NB4 (cell line): ENCODE results near the gene SCART1.
"Not testable (repeated sequence)": the region's sequence is repeated elsewhere in the genome, so short reads cannot be mapped to it uniquely, and the experiment has no call there.

Experiments
- DNase-seq: peaks from one replicate; pipeline ENCODE4 v3.0.0; 2010; ENCODE audit warnings: low read depth
- H3K4me3 ChIP-seq: one replicate; pipeline ENCODE4 v1.5.1; 2011; ENCODE audit warnings: mild to moderate bottlenecking, low read depth, low read length, moderate library complexity
- MYC ChIP-seq: IDR thresholded peaks from 2 replicates; pipeline ENCODE4 v1.6.1; 2011; ENCODE audit warnings: low read depth, low read length
- POLR2A ChIP-seq: IDR thresholded peaks from 2 replicates; pipeline ENCODE4 v1.6.1; 2011; ENCODE audit warnings: mild to moderate bottlenecking; ENCODE audit not compliant: insufficient read length; ENCODE audit errors: extremely low read depth
- TF ChIP-seq, protein P1 (sequence below): IDR thresholded peaks from one replicate; pipeline ENCODE4 v1.5.1; 2012; ENCODE audit warnings: low read depth, low read length
- TF ChIP-seq, protein P2 (sequence below): IDR thresholded peaks from 2 replicates; pipeline ENCODE4 v1.6.1; 2011; ENCODE audit warnings: low read depth, low read length

SCART1 gene

DNA sequence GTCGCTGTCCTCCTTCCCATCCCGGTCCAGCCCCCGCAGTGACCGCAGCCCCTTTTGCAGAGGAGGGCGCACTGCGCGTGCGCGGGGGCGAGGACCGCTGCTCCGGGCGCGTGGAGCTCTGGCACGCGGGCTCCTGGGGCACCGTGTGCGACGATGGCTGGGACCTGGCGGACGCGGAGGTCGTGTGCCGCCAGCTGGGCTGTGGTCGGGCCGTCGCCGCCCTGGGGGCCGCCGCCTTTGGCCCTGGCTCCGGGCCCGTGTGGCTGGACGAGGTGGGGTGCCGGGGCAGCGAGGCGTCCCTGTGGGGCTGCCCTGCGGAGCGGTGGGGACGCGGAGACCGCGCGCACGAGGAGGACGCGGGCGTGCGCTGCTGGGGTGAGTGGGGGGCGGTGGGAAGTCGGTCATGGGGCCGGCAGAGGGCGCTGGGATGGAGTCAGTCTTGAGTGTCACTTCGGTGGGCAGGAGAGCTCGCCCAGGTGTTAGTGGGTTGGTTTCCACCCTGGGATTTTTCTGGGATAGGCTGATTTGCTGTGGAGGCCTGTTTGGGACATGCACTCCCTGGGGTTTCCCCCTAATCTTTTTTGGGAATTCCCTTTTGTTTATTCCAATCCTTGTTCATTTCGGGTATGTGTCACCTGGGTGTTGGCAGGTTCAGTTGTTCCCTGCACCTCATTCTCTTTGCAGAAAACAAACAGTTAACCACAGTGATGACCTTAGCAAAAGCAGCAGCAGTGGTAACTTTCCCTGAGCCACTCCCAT is 11.6 kb downstream of the SCART1 start:
- DNase-seq = no peak
- TF ChIP-seq POLR2A = no peak
- TF ChIP-seq, protein P1, sequence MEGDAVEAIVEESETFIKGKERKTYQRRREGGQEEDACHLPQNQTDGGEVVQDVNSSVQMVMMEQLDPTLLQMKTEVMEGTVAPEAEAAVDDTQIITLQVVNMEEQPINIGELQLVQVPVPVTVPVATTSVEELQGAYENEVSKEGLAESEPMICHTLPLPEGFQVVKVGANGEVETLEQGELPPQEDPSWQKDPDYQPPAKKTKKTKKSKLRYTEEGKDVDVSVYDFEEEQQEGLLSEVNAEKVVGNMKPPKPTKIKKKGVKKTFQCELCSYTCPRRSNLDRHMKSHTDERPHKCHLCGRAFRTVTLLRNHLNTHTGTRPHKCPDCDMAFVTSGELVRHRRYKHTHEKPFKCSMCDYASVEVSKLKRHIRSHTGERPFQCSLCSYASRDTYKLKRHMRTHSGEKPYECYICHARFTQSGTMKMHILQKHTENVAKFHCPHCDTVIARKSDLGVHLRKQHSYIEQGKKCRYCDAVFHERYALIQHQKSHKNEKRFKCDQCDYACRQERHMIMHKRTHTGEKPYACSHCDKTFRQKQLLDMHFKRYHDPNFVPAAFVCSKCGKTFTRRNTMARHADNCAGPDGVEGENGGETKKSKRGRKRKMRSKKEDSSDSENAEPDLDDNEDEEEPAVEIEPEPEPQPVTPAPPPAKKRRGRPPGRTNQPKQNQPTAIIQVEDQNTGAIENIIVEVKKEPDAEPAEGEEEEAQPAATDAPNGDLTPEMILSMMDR = no peak
- TF ChIP-seq, protein P2, sequence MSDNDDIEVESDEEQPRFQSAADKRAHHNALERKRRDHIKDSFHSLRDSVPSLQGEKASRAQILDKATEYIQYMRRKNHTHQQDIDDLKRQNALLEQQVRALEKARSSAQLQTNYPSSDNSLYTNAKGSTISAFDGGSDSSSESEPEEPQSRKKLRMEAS = no peak
- H3K4me3 ChIP-seq = no peak overlapping the region

DNA sequence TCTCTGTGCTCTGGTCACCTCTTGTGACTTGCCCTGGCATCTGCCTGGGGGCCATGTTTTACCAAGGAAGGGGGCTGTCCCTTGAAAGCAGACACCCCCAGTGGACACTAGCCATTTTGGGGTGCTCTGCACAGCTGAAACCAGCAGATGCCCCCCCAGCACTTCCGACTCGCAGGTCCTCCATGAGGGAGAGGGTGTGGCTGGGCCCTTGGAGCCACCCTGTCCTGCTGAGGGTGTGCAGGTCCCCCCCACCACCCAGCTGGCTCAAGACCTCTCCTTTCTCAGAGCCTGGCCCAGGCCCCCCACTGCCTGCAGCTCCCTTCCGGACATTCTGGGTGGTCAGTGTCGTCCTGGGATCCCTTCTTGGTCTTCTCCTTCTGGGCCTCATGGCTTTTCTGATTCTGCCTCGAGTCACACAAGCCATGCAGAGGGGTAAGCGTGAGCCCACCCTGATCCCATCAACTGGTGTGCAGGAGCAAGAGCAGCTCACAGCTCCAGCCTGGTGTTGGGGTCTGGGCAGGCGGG is 12.3 kb downstream of the SCART1 start:
- TF ChIP-seq POLR2A = no peak
- TF ChIP-seq, protein P2 = no peak
- TF ChIP-seq, protein P1 = no peak
- no peak for TF ChIP-seq MYC
- no peak overlapping the region for H3K4me3 ChIP-seq
- no peak for DNase-seq

DNA sequence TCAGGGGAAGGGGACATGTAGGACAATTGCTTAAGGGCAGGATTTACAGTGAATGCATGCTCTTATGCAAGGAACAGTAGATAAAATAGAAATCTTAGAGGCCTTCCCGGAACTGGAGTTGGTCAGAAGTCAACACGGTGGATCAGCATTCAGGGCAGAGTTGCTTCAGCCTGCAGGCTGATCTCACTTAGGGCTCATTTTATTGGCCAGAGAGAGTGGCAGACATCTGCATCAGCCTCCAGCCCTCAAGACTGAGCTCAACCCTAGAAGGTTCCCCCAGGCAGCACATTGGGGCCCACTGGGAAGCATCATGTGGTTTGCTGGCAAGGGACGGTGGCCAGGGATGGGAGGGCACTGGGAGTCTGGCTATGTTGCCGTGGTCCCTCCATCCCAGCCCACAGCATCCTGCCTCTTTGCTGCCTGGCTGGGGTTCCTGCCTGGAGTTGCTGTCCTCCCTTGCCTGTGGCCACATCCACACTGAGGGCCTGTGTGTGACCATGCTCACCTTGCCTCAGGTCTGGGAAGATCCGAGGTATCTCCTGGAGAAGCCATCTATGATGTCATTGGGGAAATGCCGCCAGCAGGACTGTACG is 13.0 kb downstream of the SCART1 start:
- TF ChIP-seq POLR2A = no peak
- TF ChIP-seq, protein P2 = no peak
- TF ChIP-seq, protein P1 = no peak
- no peak for TF ChIP-seq MYC
- no peak overlapping the region for H3K4me3 ChIP-seq
- DNase-seq = no peak

DNA sequence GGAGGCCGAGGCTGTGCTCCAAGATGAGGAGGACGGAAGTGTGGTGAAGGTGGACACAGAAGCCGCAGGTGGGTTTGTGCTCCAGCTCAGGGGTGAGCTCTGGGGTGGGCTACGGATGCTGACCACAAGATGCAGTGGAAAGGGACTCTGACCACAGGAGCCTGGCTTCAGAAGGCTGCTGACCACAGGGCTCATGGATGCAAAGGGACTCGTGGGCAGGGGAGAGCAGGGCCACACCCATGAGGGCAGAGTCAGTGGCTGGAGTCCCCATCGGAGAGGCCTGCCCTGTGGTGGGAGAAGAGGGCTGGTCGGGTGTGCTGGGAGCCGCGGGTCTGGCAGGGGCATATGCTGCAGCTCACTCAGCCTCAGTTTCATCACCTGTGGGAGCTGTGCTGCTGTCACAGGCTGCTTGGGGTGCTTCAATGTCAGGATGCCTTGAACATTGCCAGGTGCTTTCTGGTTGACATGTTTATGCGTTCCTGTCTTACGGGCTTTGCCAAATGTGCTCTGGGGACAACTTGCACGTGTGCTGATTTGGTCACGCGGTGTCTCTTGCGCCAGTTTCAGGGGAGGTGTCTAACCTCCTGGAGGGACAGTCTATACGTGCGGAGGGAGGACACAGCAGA is 13.7 kb downstream of the SCART1 start:
- TF ChIP-seq, protein P1 = no peak
- TF ChIP-seq, protein P2 = no peak
- TF ChIP-seq POLR2A = no peak
- H3K4me3 ChIP-seq = no peak overlapping the region
- no peak for DNase-seq

DNA sequence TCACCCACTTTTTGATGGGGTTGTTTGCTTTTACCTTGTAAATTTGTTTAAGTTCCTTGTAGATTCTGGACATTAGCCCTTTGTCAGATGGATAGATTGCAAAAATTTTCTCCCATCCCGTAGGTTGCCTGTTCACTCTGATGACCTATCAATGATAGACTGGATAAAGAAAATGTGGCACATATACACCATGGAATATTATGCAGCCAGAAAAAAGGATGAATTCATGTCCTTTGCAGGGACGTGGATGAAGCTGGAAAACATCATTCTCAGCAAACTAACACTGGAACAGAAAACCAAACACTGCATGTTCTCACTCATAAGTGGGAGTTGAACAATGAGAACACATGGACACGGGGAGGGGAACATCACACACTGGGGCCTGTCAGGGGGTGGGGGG is 15.5 kb downstream of the SCART1 start:
- not testable (repeated sequence) for DNase-seq, H3K4me3 ChIP-seq
